Peyer's patch (tissue), 4 donors: Measurements from ENCODE around the gene SLC22A3. TPM values are rescaled to one million over a fixed set of nuclear protein-coding genes. Genes with fewer than 3 reads are reported as not detected.

Experiments used
- DNase-seq, 3 donors: peaks; one replicate each; pipeline ENCODE4 v3.0.0-alpha.2; 2017 to 2019
- H3K27ac ChIP-seq, 4 donors: fragments of 200-600 bp; sonication (generic); one replicate each; pipeline ENCODE4 v1.5.1; 2016 to 2019
- H3K27me3 ChIP-seq, 2 donors: fragments of 200-600 bp; sonication (generic); one replicate each; pipeline ENCODE4 v1.5.1; 2019
- H3K36me3 ChIP-seq, 3 donors: fragments of 200-600 bp; sonication (generic); one replicate each; pipeline ENCODE4 v1.5.1; 2016 to 2019
- H3K4me1 ChIP-seq, 4 donors: fragments of 200-600 bp; sonication (generic); one replicate each; pipeline ENCODE4 v1.5.1; 2016 to 2019
- H3K4me3 ChIP-seq, 4 donors: fragments of 200-600 bp; sonication (generic); 1 replicate in 3 of 4; 2 replicates in 1 of 4; pipeline ENCODE4 v1.5.1; 2016 to 2019; ENCODE audit warnings: mild to moderate bottlenecking in 1 of 4
- H3K9me3 ChIP-seq, 4 donors: fragments of 200-600 bp; sonication (generic); one replicate each; pipeline ENCODE4 v1.5.1; 2016 to 2019; ENCODE audit warnings: mild to moderate bottlenecking in 1 of 4
- POLR2A ChIP-seq, 2 donors: fragments of 450-650 bp; IDR thresholded peaks; one replicate each; pipeline ENCODE4 v1.5.1; 2017; ENCODE audit warnings: antibody characterized with exemption in 2 of 2, mild to moderate bottlenecking in 2 of 2, moderate library complexity in 2 of 2
- total RNA-seq, 4 donors: library from RNA; depleted of rRNA; stranded (reverse); fragments of >200 nt; gene quantifications; one replicate each; pipeline ENCODE4 v1.1.0, GENCODE V29; 2016
- TF ChIP-seq, protein P1 (sequence below), 6 experiments: fragments of 450-650 bp in 4 of 6; fragments of 200-600 bp in 2 of 6; sonication (generic) in 1 of 6; IDR thresholded peaks; one replicate each; pipeline ENCODE4 v1.5.1; 2017 to 2019; ENCODE audit warnings: antibody characterized with exemption in 6 of 6, mild to moderate bottlenecking in 3 of 6, moderate library complexity in 1 of 6

The SLC22A3 gene
- total RNA-seq, 4 donors from 2014 or later = 2.5 to 10.6 (median 8.9) TPM

DNA sequence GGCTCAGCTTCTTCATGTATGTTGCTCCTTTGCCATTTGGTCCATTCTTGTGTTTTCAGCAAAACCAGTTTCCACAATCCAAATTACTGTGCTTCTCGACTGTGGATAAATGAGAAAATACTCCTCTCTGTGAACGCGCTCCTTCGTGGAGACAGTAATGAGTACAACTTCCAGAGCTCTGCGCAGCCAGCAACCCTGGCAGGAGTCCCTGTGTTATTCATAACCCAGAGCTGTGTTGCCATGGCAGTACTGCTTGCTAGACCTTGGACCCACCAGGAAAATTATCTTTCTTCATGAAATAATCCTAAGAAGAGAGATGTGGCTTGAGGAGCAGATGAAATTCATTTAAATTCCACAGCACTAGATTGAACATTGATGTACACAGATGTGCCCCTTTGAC is 73.7 kb downstream of the SLC22A3 start:
- TF ChIP-seq, protein P1, sequence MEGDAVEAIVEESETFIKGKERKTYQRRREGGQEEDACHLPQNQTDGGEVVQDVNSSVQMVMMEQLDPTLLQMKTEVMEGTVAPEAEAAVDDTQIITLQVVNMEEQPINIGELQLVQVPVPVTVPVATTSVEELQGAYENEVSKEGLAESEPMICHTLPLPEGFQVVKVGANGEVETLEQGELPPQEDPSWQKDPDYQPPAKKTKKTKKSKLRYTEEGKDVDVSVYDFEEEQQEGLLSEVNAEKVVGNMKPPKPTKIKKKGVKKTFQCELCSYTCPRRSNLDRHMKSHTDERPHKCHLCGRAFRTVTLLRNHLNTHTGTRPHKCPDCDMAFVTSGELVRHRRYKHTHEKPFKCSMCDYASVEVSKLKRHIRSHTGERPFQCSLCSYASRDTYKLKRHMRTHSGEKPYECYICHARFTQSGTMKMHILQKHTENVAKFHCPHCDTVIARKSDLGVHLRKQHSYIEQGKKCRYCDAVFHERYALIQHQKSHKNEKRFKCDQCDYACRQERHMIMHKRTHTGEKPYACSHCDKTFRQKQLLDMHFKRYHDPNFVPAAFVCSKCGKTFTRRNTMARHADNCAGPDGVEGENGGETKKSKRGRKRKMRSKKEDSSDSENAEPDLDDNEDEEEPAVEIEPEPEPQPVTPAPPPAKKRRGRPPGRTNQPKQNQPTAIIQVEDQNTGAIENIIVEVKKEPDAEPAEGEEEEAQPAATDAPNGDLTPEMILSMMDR (IDR thresholded peaks at IDR 0.05) = no peak
- TF ChIP-seq POLR2A (IDR thresholded peaks at IDR 0.05) = no peak
- DNase-seq = no peak

GRCh38 chr6:160424256-160424655 is 76.1 kb downstream of the SLC22A3 start:
- no peak for DNase-seq
- TF ChIP-seq, protein P1 (IDR thresholded peaks at IDR 0.05) = no peak
- no peak for TF ChIP-seq POLR2A (IDR thresholded peaks at IDR 0.05)
- H3K4me1 ChIP-seq = no peaks in the 10 kb centered on the region

More for the DNA sequence above, 73.7 kb downstream of the SLC22A3 start:
- Histone ChIP-seq H3K36me3 (no peaks in the 10 kb centered on the region), H3K27ac (peak overlapping the region in 1 of 4 donors; percentile 36), H3K4me1 (peaks cover 0 to 4% (median 0%) of the 10 kb centered on the region in 4 donors), H3K4me3 (no peak overlapping the region), H3K9me3 (no peaks in the 10 kb centered on the region), H3K27me3 (no peaks in the 10 kb centered on the region)

DNA sequence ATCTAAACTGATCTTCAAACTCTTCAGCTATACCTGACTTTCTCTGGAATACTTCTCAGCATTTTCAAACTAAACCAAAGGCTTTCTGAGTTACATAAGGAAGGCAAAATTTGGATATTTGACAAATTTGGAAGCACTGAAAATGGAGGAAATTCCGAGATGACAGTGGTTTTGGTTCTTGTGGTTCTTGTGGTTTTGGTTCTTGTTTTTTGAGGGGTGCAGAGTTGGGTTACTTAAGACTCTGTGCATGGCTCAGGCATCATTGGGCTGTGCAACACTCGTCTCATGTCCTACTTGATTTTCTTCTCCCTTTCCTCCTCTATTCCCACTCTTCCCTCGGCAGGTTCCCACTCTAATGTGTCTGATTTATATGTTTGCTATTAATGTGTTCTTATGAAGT is 78.0 kb downstream of the SLC22A3 start:
- TF ChIP-seq, protein P1 (IDR thresholded peaks at IDR 0.05) = no peak
- TF ChIP-seq POLR2A (IDR thresholded peaks at IDR 0.05) = no peak
- Histone ChIP-seq H3K9me3 (no peaks in the 10 kb centered on the region), H3K36me3 (no peaks in the 10 kb centered on the region), H3K4me3 (no peak overlapping the region), H3K27me3 (no peaks in the 10 kb centered on the region), H3K27ac (no peak overlapping the region), H3K4me1 (no peaks in the 10 kb centered on the region)
- DNase-seq = no peak

More at GRCh38 chr6:160424256-160424655, 76.1 kb downstream of the SLC22A3 start:
- Histone ChIP-seq H3K27ac (no peak overlapping the region), H3K27me3 (no peaks in the 10 kb centered on the region), H3K9me3 (no peaks in the 10 kb centered on the region), H3K36me3 (no peaks in the 10 kb centered on the region), H3K4me3 (no peak overlapping the region)

GRCh38 chr6:160427312-160428068 is 79.3 kb downstream of the SLC22A3 start:
- DNase-seq = no peak

DNA sequence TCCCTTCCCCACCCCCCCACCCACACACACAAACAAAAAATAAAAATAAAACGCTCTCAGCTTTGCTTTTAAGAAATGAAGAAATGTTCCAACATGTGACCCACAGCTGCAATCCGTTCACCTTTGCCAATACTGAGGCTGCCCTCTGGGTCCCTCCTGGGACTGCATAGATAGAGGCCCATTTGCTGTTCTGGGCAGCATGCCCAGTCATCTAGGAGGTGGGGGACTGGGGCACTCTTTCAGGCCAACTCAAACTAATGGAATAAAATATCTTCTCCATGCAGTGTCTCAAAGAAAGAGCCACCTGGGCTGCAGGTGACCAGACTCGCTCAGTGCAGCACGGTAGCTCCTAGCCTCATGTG is 79.9 kb downstream of the SLC22A3 start:
- no peaks in the 10 kb centered on the region for H3K36me3 ChIP-seq
- peak in 2 of 3 donors; percentile 17 to 64 for DNase-seq
- no peaks in the 10 kb centered on the region for H3K27me3 ChIP-seq
- peak overlapping the region in 1 of 4 donors; percentile 5 for H3K27ac ChIP-seq
- no peaks in the 10 kb centered on the region for H3K4me1 ChIP-seq
- no peaks in the 10 kb centered on the region for H3K9me3 ChIP-seq
- H3K4me3 ChIP-seq = no peak overlapping the region
- TF ChIP-seq, protein P1 (IDR thresholded peaks at IDR 0.05) = no peak
- no peak for TF ChIP-seq POLR2A (IDR thresholded peaks at IDR 0.05)

More at GRCh38 chr6:160427312-160428068, 79.3 kb downstream of the SLC22A3 start:
- Histone ChIP-seq H3K36me3 (no peaks in the 10 kb centered on the region), H3K9me3 (no peaks in the 10 kb centered on the region), H3K4me1 (no peaks in the 10 kb centered on the region), H3K4me3 (no peak overlapping the region), H3K27me3 (no peaks in the 10 kb centered on the region), H3K27ac (peak overlapping the region in 2 of 4 donors; percentile 5 to 22)
- TF ChIP-seq POLR2A (IDR thresholded peaks at IDR 0.05) = no peak
- TF ChIP-seq, protein P1 (IDR thresholded peaks at IDR 0.05) = no peak
